ENCODE measurements around the gene CCN5.
A peak's percentile ranks its signal among the peaks of the same experiment; 100 is the strongest.
"Not testable (repeated sequence)": the region's sequence is repeated elsewhere in the genome, so short reads cannot be mapped to it uniquely, and the experiment has no call there.

Gene CCN5

GRCh38 chr20:44714701-44715498, at the start of gene CCN5:
Gene CCN5, plus strand, starts transcription at chr20:44715369. Its CDS starts 22 bp downstream, at chr20:44715391.
- ATAC-seq (ENCODE audit: low read depth) (peak; percentile 93), DNase-seq (ENCODE audit: low spot score) (peak; percentile 99)
- Histone ChIP-seq H3K27me3 (ENCODE audit: insufficient read depth, poor library complexity, severe bottlenecking) (no peaks in the 10 kb centered on the region), H3K4me3 (ENCODE audit: severe bottlenecking) (no peak within 1 kb of the TSS), H3K27ac (ENCODE audit: poor library complexity, severe bottlenecking) (peak within 1 kb of the TSS; percentile 10), H3K36me3 (ENCODE audit: low read depth) (no peaks in the 10 kb centered on the region), H3K4me1 (ENCODE audit: insufficient read depth, poor library complexity, severe bottlenecking) (peaks cover 31% of the 10 kb centered on the region), H3K9me3 (ENCODE audit: severe bottlenecking) (no peaks in the 10 kb centered on the region)
- TF ChIP-seq, protein P1, sequence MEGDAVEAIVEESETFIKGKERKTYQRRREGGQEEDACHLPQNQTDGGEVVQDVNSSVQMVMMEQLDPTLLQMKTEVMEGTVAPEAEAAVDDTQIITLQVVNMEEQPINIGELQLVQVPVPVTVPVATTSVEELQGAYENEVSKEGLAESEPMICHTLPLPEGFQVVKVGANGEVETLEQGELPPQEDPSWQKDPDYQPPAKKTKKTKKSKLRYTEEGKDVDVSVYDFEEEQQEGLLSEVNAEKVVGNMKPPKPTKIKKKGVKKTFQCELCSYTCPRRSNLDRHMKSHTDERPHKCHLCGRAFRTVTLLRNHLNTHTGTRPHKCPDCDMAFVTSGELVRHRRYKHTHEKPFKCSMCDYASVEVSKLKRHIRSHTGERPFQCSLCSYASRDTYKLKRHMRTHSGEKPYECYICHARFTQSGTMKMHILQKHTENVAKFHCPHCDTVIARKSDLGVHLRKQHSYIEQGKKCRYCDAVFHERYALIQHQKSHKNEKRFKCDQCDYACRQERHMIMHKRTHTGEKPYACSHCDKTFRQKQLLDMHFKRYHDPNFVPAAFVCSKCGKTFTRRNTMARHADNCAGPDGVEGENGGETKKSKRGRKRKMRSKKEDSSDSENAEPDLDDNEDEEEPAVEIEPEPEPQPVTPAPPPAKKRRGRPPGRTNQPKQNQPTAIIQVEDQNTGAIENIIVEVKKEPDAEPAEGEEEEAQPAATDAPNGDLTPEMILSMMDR (IDR thresholded peaks at IDR 0.05; ENCODE audit: poor library complexity, severe bottlenecking): no peak

- no peaks in the 10 kb centered on the region for H3K36me3 ChIP-seq (ENCODE audit: low read depth)
- H3K9me3 ChIP-seq (ENCODE audit: severe bottlenecking): no peaks in the 10 kb centered on the region
- TF ChIP-seq, protein P1 (IDR thresholded peaks at IDR 0.05; ENCODE audit: poor library complexity, severe bottlenecking): no peak
- peak; percentile 16; the same call in 1 of the 3 replicates for ATAC-seq (ENCODE audit: low read depth)
- H3K27ac ChIP-seq (ENCODE audit: poor library complexity, severe bottlenecking): no peak overlapping the region
- peaks cover 8% of the 10 kb centered on the region for H3K4me1 ChIP-seq (ENCODE audit: insufficient read depth, poor library complexity, severe bottlenecking)
- DNase-seq (ENCODE audit: low spot score): no peak
- H3K27me3 ChIP-seq (ENCODE audit: insufficient read depth, poor library complexity, severe bottlenecking): no peaks in the 10 kb centered on the region
- no peak overlapping the region for H3K4me3 ChIP-seq (ENCODE audit: severe bottlenecking)
Measured at GRCh38 chr20:44666066-44666465, 49.1 kb upstream of the CCN5 start.

- DNase-seq (ENCODE audit: low spot score); H3K4me3 ChIP-seq (ENCODE audit: severe bottlenecking); H3K36me3 ChIP-seq (ENCODE audit: low read depth); ATAC-seq (ENCODE audit: low read depth); H3K27me3 ChIP-seq (ENCODE audit: insufficient read depth, poor library complexity, severe bottlenecking); H3K9me3 ChIP-seq (ENCODE audit: severe bottlenecking); H3K27ac ChIP-seq (ENCODE audit: poor library complexity, severe bottlenecking): not testable (repeated sequence)
- H3K4me1 ChIP-seq (ENCODE audit: insufficient read depth, poor library complexity, severe bottlenecking): peaks cover 10% of the 10 kb centered on the region
Measured at GRCh38 chr20:44670851-44671250, 44.3 kb upstream of the CCN5 start.

DNA sequence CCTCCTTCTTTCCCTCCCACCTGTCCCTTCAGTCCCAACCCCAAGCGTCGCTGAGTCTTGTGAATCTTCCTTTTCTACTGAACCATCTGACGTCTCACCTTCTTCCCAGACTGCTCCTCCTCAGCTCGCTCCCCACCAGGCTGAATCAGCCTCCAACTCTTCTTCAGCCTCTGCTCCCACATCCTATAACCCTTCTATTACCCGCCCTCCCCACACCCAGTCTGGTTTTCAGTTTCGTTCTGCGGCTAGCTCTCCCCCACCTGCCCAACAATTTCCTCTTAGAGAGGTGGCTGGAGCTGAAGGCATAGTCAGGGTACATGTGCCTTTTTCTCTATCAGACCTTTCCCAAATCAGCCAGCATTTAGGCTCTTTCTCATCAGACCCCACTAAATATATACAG, 43.6 kb upstream of the CCN5 start:
- not testable (repeated sequence) for H3K36me3 ChIP-seq (ENCODE audit: low read depth); H3K4me3 ChIP-seq (ENCODE audit: severe bottlenecking); H3K9me3 ChIP-seq (ENCODE audit: severe bottlenecking); H3K27me3 ChIP-seq (ENCODE audit: insufficient read depth, poor library complexity, severe bottlenecking); DNase-seq (ENCODE audit: low spot score); H3K27ac ChIP-seq (ENCODE audit: poor library complexity, severe bottlenecking); ATAC-seq (ENCODE audit: low read depth)
- H3K4me1 ChIP-seq (ENCODE audit: insufficient read depth, poor library complexity, severe bottlenecking): peaks cover 10% of the 10 kb centered on the region

DNA sequence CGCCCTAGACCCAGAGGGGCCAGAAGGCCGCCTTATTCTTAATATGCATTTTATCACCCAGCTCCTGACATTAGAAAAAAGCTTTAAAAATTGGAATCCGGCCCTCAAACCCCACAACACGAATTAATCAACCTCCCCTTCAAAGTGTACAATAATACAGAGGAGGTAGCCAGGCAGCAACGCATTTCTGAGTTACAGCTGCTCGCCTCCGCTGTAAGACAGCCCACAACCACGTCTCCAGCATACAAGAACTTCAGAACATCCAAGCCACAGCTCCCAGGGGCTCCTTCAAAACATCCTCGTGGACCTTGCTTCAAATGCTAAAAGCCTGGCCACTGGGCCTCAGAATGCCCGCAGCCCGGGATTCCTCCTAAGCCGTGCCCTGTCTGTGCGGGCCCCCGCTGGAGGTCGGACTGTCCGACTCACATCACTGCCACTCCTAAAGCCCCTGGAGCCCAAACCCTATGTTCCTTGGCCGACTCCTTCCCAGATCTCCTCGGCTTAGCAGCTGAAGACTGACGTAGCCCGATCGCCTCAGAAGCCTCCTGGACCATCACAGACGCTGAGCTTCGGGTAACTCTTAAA, 42.8 kb upstream of the CCN5 start:
- not testable (repeated sequence) for H3K27ac ChIP-seq (ENCODE audit: poor library complexity, severe bottlenecking); ATAC-seq (ENCODE audit: low read depth); H3K27me3 ChIP-seq (ENCODE audit: insufficient read depth, poor library complexity, severe bottlenecking); H3K4me3 ChIP-seq (ENCODE audit: severe bottlenecking); H3K36me3 ChIP-seq (ENCODE audit: low read depth); DNase-seq (ENCODE audit: low spot score); H3K9me3 ChIP-seq (ENCODE audit: severe bottlenecking)
- peaks cover 10% of the 10 kb centered on the region for H3K4me1 ChIP-seq (ENCODE audit: insufficient read depth, poor library complexity, severe bottlenecking)

- Histone ChIP-seq H3K9me3 (ENCODE audit: severe bottlenecking) (no peaks in the 10 kb centered on the region), H3K27ac (ENCODE audit: poor library complexity, severe bottlenecking) (peak overlapping the region; percentile 3), H3K4me1 (ENCODE audit: insufficient read depth, poor library complexity, severe bottlenecking) (peaks cover 11% of the 10 kb centered on the region), H3K27me3 (ENCODE audit: insufficient read depth, poor library complexity, severe bottlenecking) (no peaks in the 10 kb centered on the region), H3K36me3 (ENCODE audit: low read depth) (no peaks in the 10 kb centered on the region), H3K4me3 (ENCODE audit: severe bottlenecking) (no peak overlapping the region)
- DNase-seq (ENCODE audit: low spot score): peak; percentile 72
- ATAC-seq (ENCODE audit: low read depth): peak; percentile 83
- TF ChIP-seq, protein P1 (IDR thresholded peaks at IDR 0.05; ENCODE audit: poor library complexity, severe bottlenecking): no peak
Measured at GRCh38 chr20:44678242-44678641, 36.9 kb upstream of the CCN5 start.

Measured in RWPE2 (cell line).